B cell (primary cell): Measurements from ENCODE around the gene SECTM1.

Source experiments
- CTCF ChIP-seq: fragments of 200-600 bp; IDR thresholded peaks from one replicate; pipeline ENCODE4 v1.8.0; 2022; ENCODE audit warnings: antibody characterized with exemption, mild to moderate bottlenecking
- EZH2 ChIP-seq: IDR thresholded peaks from 2 replicates; pipeline ENCODE4 v1.6.1; 2012; ENCODE audit warnings: borderline replicate concordance, low read depth, mild to moderate bottlenecking, moderate library complexity, low read length; ENCODE audit not compliant: insufficient read depth, poor library complexity, severe bottlenecking

- TF ChIP-seq CTCF (no peak), EZH2 (no peak)
These were observed 48.4 kb downstream of the SECTM1 start for GRCh38 chr17:82285141-82285540.
